HepG2 (cell line): Measurements from ENCODE around the gene KIAA1549. TPM values are rescaled to one million over a fixed set of nuclear protein-coding genes. Genes with fewer than 3 reads are reported as not detected.

Experiments used
- ATAC-seq: fragments of 200-7000 bp; cut with Tn5 transposase; 3 replicates; pipeline ENCODE4 v1.9.1; 2020; ENCODE audit warnings: mild to moderate bottlenecking, moderate library complexity
- BruUV-seq: library from RNA; stranded (reverse); fragments of 400-500 nt; replicated peaks from 2 replicates; lab custom pipeline; 2021; lab: Mats Ljungman, UMichigan
- CTCF ChIA-PET: fragments of 300-600 bp; formaldehyde crosslinking; extraction: SDS; loops from one replicate; lab custom pipeline; 2021; ENCODE audit warnings: low total read pairs, inconsistent platforms, low intra/inter-chr PET ratio; lab: Yijun Ruan, JAX
- POLR2A ChIA-PET: fragments of 350-600 bp; sonication (Branson Sonifier 250); formaldehyde crosslinking; loops from one replicate; lab custom pipeline; 2020; ENCODE audit warnings: antibody characterized with exemption, inconsistent platforms; lab: Yijun Ruan, JAX
- DNase-seq: peaks from one replicate; pipeline ENCODE4 v3.0.0-alpha.2; 2015; ENCODE audit warnings: low spot score
- FAIRE-seq: peaks from 3 replicates; lab custom pipeline; 2011; peaks lifted over from hg19 to GRCh38; lab: Jason Lieb, UNC
- H2AFZ ChIP-seq: one replicate; pipeline ENCODE4 v1.6.1; 2011; ENCODE audit warnings: low read length, inconsistent platforms
- H3K27ac ChIP-seq: fragments of 300-600 bp; 3 replicates; pipeline ENCODE4 v1.8.0; 2011; ENCODE audit warnings: mixed run types, mild to moderate bottlenecking, mixed read lengths, low read length, inconsistent platforms; ENCODE audit not compliant: insufficient read depth; ENCODE audit errors: extremely low read length
- H3K27me3 ChIP-seq, 2 experiments: fragments of 200-600 bp in 1 of 2; 2 replicates in 1 of 2; 3 replicates in 1 of 2; pipeline versions ENCODE4 v1.6.0 to v1.8.0; 2011; ENCODE audit warnings: low read length in 2 of 2, mild to moderate bottlenecking in 2 of 2, moderate library complexity in 2 of 2, inconsistent platforms in 1 of 2; ENCODE audit not compliant: insufficient read depth in 2 of 2, control insufficient read depth in 1 of 2
- H3K36me3 ChIP-seq, 2 experiments: fragments of 200-600 bp in 1 of 2; replicated peaks in 1 of 2; 2 replicates in 1 of 2; 3 replicates in 1 of 2; pipeline versions ENCODE4 v1.5.1 to v1.8.0; 2011; ENCODE audit warnings: low read length in 2 of 2, inconsistent platforms in 1 of 2; ENCODE audit not compliant: insufficient read depth in 2 of 2, control insufficient read depth in 1 of 2
- H3K4me1 ChIP-seq: 2 replicates; pipeline ENCODE4 v1.5.1; 2012; ENCODE audit warnings: low read length, inconsistent platforms; ENCODE audit not compliant: insufficient read depth
- H3K4me2 ChIP-seq: 2 replicates; pipeline ENCODE4 v1.6.0; 2011; ENCODE audit warnings: low read depth, low read length, inconsistent platforms
- H3K4me3 ChIP-seq, 3 experiments: fragments of 200-600 bp in 1 of 3; sonication (generic), shearing (Covaris generic) in 1 of 3; replicated peaks in 1 of 3; 2 replicates each; pipeline ENCODE4 v1.5.1; 2011 to 2016; ENCODE audit warnings: low read length in 3 of 3, inconsistent platforms in 2 of 3, low read depth in 2 of 3, mild to moderate bottlenecking in 2 of 3, control low read depth in 1 of 3, mixed read lengths in 1 of 3; ENCODE audit not compliant: insufficient read depth in 1 of 3
- H3K79me2 ChIP-seq: one replicate; pipeline ENCODE4 v1.6.1; 2011; ENCODE audit warnings: low read length, inconsistent platforms; ENCODE audit not compliant: insufficient read depth
- H3K9ac ChIP-seq: 2 replicates; pipeline ENCODE4 v1.6.0; 2011; ENCODE audit warnings: mild to moderate bottlenecking, low read depth, low read length, inconsistent platforms; ENCODE audit not compliant: insufficient read depth
- H3K9me3 ChIP-seq: 2 replicates; pipeline ENCODE4 v1.5.1; 2012; ENCODE audit warnings: mild to moderate bottlenecking, low read length
- H4K20me1 ChIP-seq: 2 replicates; pipeline ENCODE4 v1.6.0; 2011; ENCODE audit warnings: inconsistent platforms, mild to moderate bottlenecking, low read length, moderate library complexity; ENCODE audit not compliant: insufficient read depth
- KDM1A ChIP-seq: IDR thresholded peaks from 2 replicates; pipeline ENCODE4 v1.6.1; 2016; ENCODE audit warnings: missing compliant biosample characterization
- NFE2L2 ChIP-seq: fragments of 150-350 bp; IDR thresholded peaks from 2 replicates; pipeline ENCODE4 v1.6.1; 2014; ENCODE audit warnings: low read length
- TSC22D2 ChIP-seq: sonication (generic); formaldehyde crosslinking; IDR thresholded peaks from 2 replicates; pipeline ENCODE4 v1.5.1; 2020; ENCODE audit warnings: missing genetic modification reagents, mild to moderate bottlenecking, borderline replicate concordance
- ZNF282 ChIP-seq: fragments of 450-650 bp; IDR thresholded peaks from 2 replicates; pipeline ENCODE4 v1.6.1; 2018; ENCODE audit not compliant: partially characterized antibody
- ZNF33B ChIP-seq: sonication (generic); formaldehyde crosslinking; IDR thresholded peaks from 2 replicates; pipeline ENCODE4 v1.5.1; 2020; ENCODE audit warnings: mild to moderate bottlenecking, missing genetic modification reagents
- WGBS: methylation state at CpG from one replicate; pipeline ENCODE4 v1.1.6; 2017; ENCODE audit warnings: low lambda C conversion rate; 5-methylcytosine and 5-hydroxymethylcytosine counted together
- in situ Hi-C: cut with HindIII; loops from 2 replicates; pipeline ENCODE4 v1.10.0; 2017; ENCODE audit warnings: low pct_unique_long_range_greater_than_20kb; ENCODE audit not compliant: extremely low pct_ligation_motif_present
- intact Hi-C: fragments of 100-400 bp; cut with micrococcal nuclease; formaldehyde crosslinking; loops from one replicate; pipeline ENCODE4 v1.10.0; 2022; ENCODE audit not compliant: unreplicated experiment
- polyA plus RNA-seq, 8 experiments: library from polyadenylated mRNA; depleted of rRNA in 3 of 8; stranded (reverse) in 7 of 8; unstranded in 1 of 8; fragments of >200 nt; fragmentation: Illumina TruSeq in 4 of 8; extraction: Trizol in 4 of 8; gene quantifications; 2 replicates each; pipeline versions ENCODE4 v1.2.1 to v1.2.3, GENCODE V29; 2011 to 2016; ENCODE audit warnings: low read depth in 4 of 8, missing spikeins in 1 of 8, mixed read lengths in 1 of 8; ENCODE audit not compliant: insufficient read depth in 1 of 8
- total RNA-seq, 5 experiments: library from RNA; depleted of rRNA; stranded (reverse); fragments of >200 nt; fragmentation: Illumina TruSeq; extraction: Trizol; gene quantifications; 2 replicates each; pipeline ENCODE4 v1.2.3, GENCODE V29; 2016; ENCODE audit warnings: low read depth in 1 of 5
- TF ChIP-seq, protein P1 (sequence below): IDR thresholded peaks from 2 replicates; pipeline ENCODE4 v1.6.1; 2016; ENCODE audit warnings: low read depth, missing genetic modification reagents, missing compliant biosample characterization

KIAA1549 gene
- total and polyA plus RNA-seq, 2 of the 13 experiments (the other 11 are each of a cell fraction or from before 2014, with no cell fraction given): 1.1 to 1.8 TPM

DNA sequence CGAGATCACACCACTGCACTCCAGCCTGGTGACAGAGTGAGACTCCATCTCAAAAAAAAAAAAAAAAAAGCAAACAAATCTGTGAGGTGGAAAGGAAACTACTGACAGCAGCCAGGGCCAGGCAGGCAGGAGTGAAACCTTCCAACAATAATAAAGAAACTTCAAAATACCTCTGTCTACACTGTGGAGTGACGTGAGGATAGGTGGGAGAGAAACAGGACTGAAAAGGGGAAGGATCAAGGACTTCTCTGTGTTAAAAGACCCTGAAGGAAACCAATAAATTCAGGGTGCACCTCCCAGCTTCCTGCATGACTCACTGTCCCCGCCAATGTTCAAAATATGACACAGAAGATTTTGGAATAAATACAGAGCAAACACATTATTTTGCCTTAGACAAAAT lies 82.9 kb downstream of the KIAA1549 start (continued):
- TF ChIP-seq ZNF282 (no peak), KDM1A (CRISPR knock-in tag) (no peak), ZNF33B (CRISPR knock-in tag) (no peak)
- TF ChIP-seq, protein P1, sequence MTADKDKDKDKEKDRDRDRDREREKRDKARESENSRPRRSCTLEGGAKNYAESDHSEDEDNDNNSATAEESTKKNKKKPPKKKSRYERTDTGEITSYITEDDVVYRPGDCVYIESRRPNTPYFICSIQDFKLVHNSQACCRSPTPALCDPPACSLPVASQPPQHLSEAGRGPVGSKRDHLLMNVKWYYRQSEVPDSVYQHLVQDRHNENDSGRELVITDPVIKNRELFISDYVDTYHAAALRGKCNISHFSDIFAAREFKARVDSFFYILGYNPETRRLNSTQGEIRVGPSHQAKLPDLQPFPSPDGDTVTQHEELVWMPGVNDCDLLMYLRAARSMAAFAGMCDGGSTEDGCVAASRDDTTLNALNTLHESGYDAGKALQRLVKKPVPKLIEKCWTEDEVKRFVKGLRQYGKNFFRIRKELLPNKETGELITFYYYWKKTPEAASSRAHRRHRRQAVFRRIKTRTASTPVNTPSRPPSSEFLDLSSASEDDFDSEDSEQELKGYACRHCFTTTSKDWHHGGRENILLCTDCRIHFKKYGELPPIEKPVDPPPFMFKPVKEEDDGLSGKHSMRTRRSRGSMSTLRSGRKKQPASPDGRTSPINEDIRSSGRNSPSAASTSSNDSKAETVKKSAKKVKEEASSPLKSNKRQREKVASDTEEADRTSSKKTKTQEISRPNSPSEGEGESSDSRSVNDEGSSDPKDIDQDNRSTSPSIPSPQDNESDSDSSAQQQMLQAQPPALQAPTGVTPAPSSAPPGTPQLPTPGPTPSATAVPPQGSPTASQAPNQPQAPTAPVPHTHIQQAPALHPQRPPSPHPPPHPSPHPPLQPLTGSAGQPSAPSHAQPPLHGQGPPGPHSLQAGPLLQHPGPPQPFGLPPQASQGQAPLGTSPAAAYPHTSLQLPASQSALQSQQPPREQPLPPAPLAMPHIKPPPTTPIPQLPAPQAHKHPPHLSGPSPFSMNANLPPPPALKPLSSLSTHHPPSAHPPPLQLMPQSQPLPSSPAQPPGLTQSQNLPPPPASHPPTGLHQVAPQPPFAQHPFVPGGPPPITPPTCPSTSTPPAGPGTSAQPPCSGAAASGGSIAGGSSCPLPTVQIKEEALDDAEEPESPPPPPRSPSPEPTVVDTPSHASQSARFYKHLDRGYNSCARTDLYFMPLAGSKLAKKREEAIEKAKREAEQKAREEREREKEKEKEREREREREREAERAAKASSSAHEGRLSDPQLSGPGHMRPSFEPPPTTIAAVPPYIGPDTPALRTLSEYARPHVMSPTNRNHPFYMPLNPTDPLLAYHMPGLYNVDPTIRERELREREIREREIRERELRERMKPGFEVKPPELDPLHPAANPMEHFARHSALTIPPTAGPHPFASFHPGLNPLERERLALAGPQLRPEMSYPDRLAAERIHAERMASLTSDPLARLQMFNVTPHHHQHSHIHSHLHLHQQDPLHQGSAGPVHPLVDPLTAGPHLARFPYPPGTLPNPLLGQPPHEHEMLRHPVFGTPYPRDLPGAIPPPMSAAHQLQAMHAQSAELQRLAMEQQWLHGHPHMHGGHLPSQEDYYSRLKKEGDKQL (CRISPR knock-in tag): no peak

DNA sequence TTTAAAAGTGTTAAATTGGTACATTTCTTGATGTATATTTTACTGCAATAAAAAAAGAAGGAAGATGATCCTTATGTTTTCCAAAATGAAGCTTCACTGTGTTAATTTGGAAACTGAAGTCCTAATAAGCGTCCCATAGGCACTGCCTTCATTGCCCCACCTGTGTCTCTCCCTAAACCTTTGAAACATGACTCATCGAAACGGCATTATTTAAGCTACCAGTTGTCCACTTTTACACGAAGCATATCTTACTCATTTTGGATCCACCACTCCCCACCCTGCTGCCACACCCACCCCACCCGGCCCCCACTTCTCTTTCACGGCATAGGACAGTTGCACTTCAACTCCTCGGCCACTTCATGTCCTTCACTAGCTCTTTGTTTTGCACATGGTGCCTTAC lies 85.5 kb downstream of the KIAA1549 start:
- ChIA-PET CTCF (no interaction called here), POLR2A (no interaction called here)
- TF ChIP-seq NFE2L2 (peak; percentile 46; the same call in 1 of the 2 replicates), TSC22D2 (CRISPR knock-in tag) (no peak)
- H3K79me2 ChIP-seq: no peaks in the 10 kb centered on the region
- BruUV-seq: no TSS peak
- H3K4me3 ChIP-seq: no peak overlapping the region
- FAIRE-seq (no peak), DNase-seq (no peak), ATAC-seq (no peak)
- no peak overlapping the region for H2AFZ ChIP-seq
- peaks cover 11% of the 10 kb centered on the region for H3K4me1 ChIP-seq
- 85% methylated on average over 7 of the region's 7 CpGs for WGBS
- H3K36me3 ChIP-seq: no peaks in the 10 kb centered on the region; a peak in 1 of 5 replicates
- no peaks in the 10 kb centered on the region for H3K27me3 ChIP-seq
- no peak overlapping the region for H3K4me2 ChIP-seq
- in situ Hi-C loops (no loop called here), intact Hi-C loops (no loop called here)
- no peak overlapping the region for H3K27ac ChIP-seq
- H3K9me3 ChIP-seq: no peaks in the 10 kb centered on the region
- no peaks in the 10 kb centered on the region for H4K20me1 ChIP-seq
- no peak overlapping the region for H3K9ac ChIP-seq
